Endothelial cell of umbilical vein (primary cell): Measurements from ENCODE around the gene FSD1L.

ENCODE experiments used
- JUN ChIP-seq: IDR thresholded peaks from 2 replicates; pipeline ENCODE4 v1.6.1; 2011; ENCODE audit warnings: borderline replicate concordance, low read depth; ENCODE audit not compliant: insufficient read length, insufficient read depth
- POLR2A ChIP-seq: IDR thresholded peaks from 2 replicates; pipeline ENCODE4 v1.6.1; 2012; ENCODE audit warnings: low read depth, mild to moderate bottlenecking, control low read depth, low read length
- POLR2AphosphoS5 ChIP-seq: IDR thresholded peaks from 2 replicates; pipeline ENCODE4 v1.6.1; 2012; ENCODE audit warnings: low read depth, mild to moderate bottlenecking, control low read depth, low read length, moderate library complexity; ENCODE audit not compliant: insufficient read depth
- TF ChIP-seq, protein P1 (sequence below), 2 donors: IDR thresholded peaks; 1 replicate in 1 of 2; 2 replicates in 1 of 2; pipeline ENCODE4 v1.5.1; 2011; ENCODE audit warnings: low read length in 2 of 2, mild to moderate bottlenecking in 2 of 2, moderate library complexity in 2 of 2, control low read depth in 1 of 2, inconsistent platforms in 1 of 2, low read depth in 1 of 2; ENCODE audit not compliant: insufficient read depth in 1 of 2; ENCODE audit errors: extremely low read depth in 1 of 2

DNA sequence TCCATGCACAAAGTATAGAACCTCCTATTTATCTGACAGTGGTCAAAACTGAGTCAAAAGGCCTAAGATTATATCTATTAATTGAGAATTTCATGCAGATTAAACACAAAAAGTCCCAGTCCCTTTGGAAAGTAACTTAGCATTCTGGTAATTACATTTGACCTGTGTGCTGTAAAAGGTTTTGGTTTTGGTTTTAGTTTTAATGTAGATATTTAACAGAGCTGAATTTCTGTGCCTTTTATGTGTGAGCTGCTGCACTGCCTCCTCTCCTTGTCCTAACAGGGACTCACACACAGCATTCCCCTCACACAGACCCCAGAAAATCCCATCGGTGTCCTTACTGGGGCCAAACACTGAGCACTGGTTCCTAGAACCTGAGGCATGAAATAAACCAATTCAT, 31.0 kb upstream of the FSD1L start:
- TF ChIP-seq POLR2AphosphoS5: no peak
- TF ChIP-seq POLR2A: no peak
- TF ChIP-seq JUN: no peak
- TF ChIP-seq, protein P1, sequence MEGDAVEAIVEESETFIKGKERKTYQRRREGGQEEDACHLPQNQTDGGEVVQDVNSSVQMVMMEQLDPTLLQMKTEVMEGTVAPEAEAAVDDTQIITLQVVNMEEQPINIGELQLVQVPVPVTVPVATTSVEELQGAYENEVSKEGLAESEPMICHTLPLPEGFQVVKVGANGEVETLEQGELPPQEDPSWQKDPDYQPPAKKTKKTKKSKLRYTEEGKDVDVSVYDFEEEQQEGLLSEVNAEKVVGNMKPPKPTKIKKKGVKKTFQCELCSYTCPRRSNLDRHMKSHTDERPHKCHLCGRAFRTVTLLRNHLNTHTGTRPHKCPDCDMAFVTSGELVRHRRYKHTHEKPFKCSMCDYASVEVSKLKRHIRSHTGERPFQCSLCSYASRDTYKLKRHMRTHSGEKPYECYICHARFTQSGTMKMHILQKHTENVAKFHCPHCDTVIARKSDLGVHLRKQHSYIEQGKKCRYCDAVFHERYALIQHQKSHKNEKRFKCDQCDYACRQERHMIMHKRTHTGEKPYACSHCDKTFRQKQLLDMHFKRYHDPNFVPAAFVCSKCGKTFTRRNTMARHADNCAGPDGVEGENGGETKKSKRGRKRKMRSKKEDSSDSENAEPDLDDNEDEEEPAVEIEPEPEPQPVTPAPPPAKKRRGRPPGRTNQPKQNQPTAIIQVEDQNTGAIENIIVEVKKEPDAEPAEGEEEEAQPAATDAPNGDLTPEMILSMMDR (IDR thresholded peaks at IDR 0.05; ENCODE audit: extremely low read depth in 1 of 2, insufficient read depth in 1 of 2, low read depth in 1 of 2, low read length in 2 of 2): no peak
